ENCODE results near the gene PRDM16. TPM values are rescaled to one million over a fixed set of nuclear protein-coding genes. Genes with fewer than 3 reads are reported as not detected.

Gene PRDM16
- total and polyA plus RNA-seq, 2 of the 4 experiments (the other 2 are of a cell fraction) = 0.02 TPM; not detected in 1

- Histone ChIP-seq H3K9me3 (ENCODE audit: control insufficient read depth, insufficient read depth, low read length) (peaks cover 11% of the 10 kb centered on the region; the same call in 1 of the 2 replicates), H3K9me1 (ENCODE audit: insufficient read depth, low read length) (no peaks in the 10 kb centered on the region), H4K20me1 (ENCODE audit: insufficient read depth, low read length) (no peaks in the 10 kb centered on the region), H4K5ac (ENCODE audit: low read depth, low read length) (no peak overlapping the region), H3K4me3 (ENCODE audit: insufficient read depth, low read depth, low read length) (no peak overlapping the region), H3K4me2 (ENCODE audit: low read depth, low read length) (no peak overlapping the region), H2AFZ (replicated peaks; ENCODE audit: low read length, poor library complexity) (peak overlapping the region; percentile 21), H2AK9ac (replicated peaks; ENCODE audit: low read depth, low read length, poor library complexity) (no peak overlapping the region), H4K8ac (ENCODE audit: low read depth in 2 of 2, low read length in 2 of 2) (no peak overlapping the region), H3K4me1 (ENCODE audit: control insufficient read depth, insufficient read depth, low read length) (no peaks in the 10 kb centered on the region), H3K79me1 (ENCODE audit: low read depth in 1 of 2, low read length in 2 of 2) (no peaks in the 10 kb centered on the region), H3K27me3 (ENCODE audit: control insufficient read depth, insufficient read depth, low read length) (no peaks in the 10 kb centered on the region), H3K36me3 (ENCODE audit: control insufficient read depth, insufficient read depth, low read length) (no peaks in the 10 kb centered on the region), H2BK20ac (ENCODE audit: low read depth, low read length) (no peak overlapping the region), H3K14ac (replicated peaks; ENCODE audit: low read depth, low read length) (no peak overlapping the region), H3K56ac (ENCODE audit: extremely low read depth, insufficient read depth, low read length) (no peak overlapping the region), H2AK5ac (ENCODE audit: low read depth, low read length) (no peak overlapping the region), H2BK120ac (ENCODE audit: low read depth, low read length) (no peak overlapping the region), H3K9ac (ENCODE audit: low read depth, low read length) (no peak overlapping the region), H4K91ac (ENCODE audit: insufficient read depth, low read depth, low read length) (no peak overlapping the region), H2BK15ac (ENCODE audit: low read depth, low read length) (no peak overlapping the region), H3K23ac (ENCODE audit: low read depth, low read length) (no peak overlapping the region), H3K18ac (ENCODE audit: low read depth, low read length) (no peak overlapping the region), H3K4ac (ENCODE audit: low read depth, low read length) (no peak overlapping the region), H3K27ac (ENCODE audit: insufficient read depth, low read length) (no peak overlapping the region), H2BK5ac (ENCODE audit: low read depth, low read length, poor library complexity, severe bottlenecking) (no peak overlapping the region)
- 81% methylated on average over 3 of the region's 9 CpGs; no CpG with 5 or more reads in 1 of the 2 experiments for WGBS, 2 experiments (ENCODE audit: extremely low coverage in 2 of 2, insufficient read length in 1 of 2)
- DNase-seq (no peak), ATAC-seq (ENCODE audit: low read depth) (no peak)
- dilution Hi-C loops (cut with HindIII; ENCODE audit: low sequenced_read_pairs, unreplicated experiment) = no loop called here
- no TSS peak for BruUV-seq (replicated peaks)
- intact Hi-C loops (cut with micrococcal nuclease) = no loop called here
- in situ Hi-C loops (cut with MboI; ENCODE audit: low sequenced_read_pairs) = no loop called here
- no peak for TF ChIP-seq RCOR1 (IDR thresholded peaks at IDR 0.05; ENCODE audit: insufficient replicate concordance, low read length)
- CTCF ChIA-PET = no interaction called here
- POLR2A ChIA-PET (ENCODE audit: unreplicated experiment) = no interaction called here
Observed at GRCh38 chr1:3271866-3272265, 202.9 kb downstream of the PRDM16 start.
